Breast epithelium (tissue), 4 donors: ENCODE data around the gene GPR107. TPM values are rescaled to one million over a fixed set of nuclear protein-coding genes. Genes with fewer than 3 reads are reported as not detected.

Experiments used
- DNase-seq, 2 donors: peaks; one replicate each; pipeline ENCODE4 v3.0.0-alpha.2; 2019; ENCODE audit warnings: low spot score in 2 of 2
- H3K27ac ChIP-seq, 2 donors: fragments of 200-600 bp; sonication (generic) in 1 of 2; one replicate each; pipeline ENCODE4 v1.5.1; 2016 to 2019; ENCODE audit warnings: mild to moderate bottlenecking in 1 of 2
- H3K27me3 ChIP-seq, 2 donors: fragments of 200-600 bp; sonication (generic) in 1 of 2; one replicate each; pipeline versions ENCODE4 v1.5.1 to v1.6.0; 2017 to 2019; ENCODE audit warnings: control low read depth in 1 of 2, mild to moderate bottlenecking in 1 of 2
- H3K36me3 ChIP-seq: fragments of 200-600 bp; one replicate; pipeline ENCODE4 v1.5.1; 2019
- H3K4me1 ChIP-seq, 2 donors: fragments of 200-600 bp; sonication (generic); one replicate each; pipeline ENCODE4 v1.5.1; 2016 to 2019; ENCODE audit warnings: control low read depth in 1 of 2
- H3K4me3 ChIP-seq, 3 donors: fragments of 200-600 bp; sonication (generic); 1 replicate in 2 of 3; 2 replicates in 1 of 3; pipeline ENCODE4 v1.5.1; 2016 to 2019; ENCODE audit warnings: mild to moderate bottlenecking in 3 of 3, moderate library complexity in 2 of 3
- H3K9me3 ChIP-seq, 2 donors: fragments of 200-600 bp; sonication (generic) in 1 of 2; one replicate each; pipeline ENCODE4 v1.5.1; 2016 to 2019; ENCODE audit warnings: control low read depth in 1 of 2
- POLR2A ChIP-seq: fragments of 450-650 bp; IDR thresholded peaks from one replicate; pipeline ENCODE4 v1.6.1; 2016; ENCODE audit warnings: antibody characterized with exemption, mild to moderate bottlenecking, moderate library complexity
- POLR2AphosphoS5 ChIP-seq, 3 donors: sonication (generic); formaldehyde crosslinking; IDR thresholded peaks; one replicate each; pipeline ENCODE4 v1.6.1; 2017; ENCODE audit warnings: antibody characterized with exemption in 3 of 3
- intact Hi-C: fragments of 100-400 bp; cut with DNase I; formaldehyde crosslinking; loops from one replicate; pipeline ENCODE4 v1.15.1; 2023; ENCODE audit warnings: low total_unique reads
- total RNA-seq, 3 donors: library from RNA; depleted of rRNA; stranded (reverse); fragments of >200 nt; gene quantifications; one replicate each; pipeline ENCODE4 v1.1.0, GENCODE V29; 2016
- TF ChIP-seq, protein P1 (sequence below), 3 donors: fragments of 450-650 bp; IDR thresholded peaks; one replicate each; pipeline ENCODE4 v1.5.1; 2016 to 2017; ENCODE audit warnings: antibody characterized with exemption in 3 of 3, mild to moderate bottlenecking in 3 of 3, moderate library complexity in 3 of 3

Gene GPR107
- total RNA-seq, 3 donors from 2014 or later: 22.5 to 26.9 (median 25.6) TPM

DNA sequence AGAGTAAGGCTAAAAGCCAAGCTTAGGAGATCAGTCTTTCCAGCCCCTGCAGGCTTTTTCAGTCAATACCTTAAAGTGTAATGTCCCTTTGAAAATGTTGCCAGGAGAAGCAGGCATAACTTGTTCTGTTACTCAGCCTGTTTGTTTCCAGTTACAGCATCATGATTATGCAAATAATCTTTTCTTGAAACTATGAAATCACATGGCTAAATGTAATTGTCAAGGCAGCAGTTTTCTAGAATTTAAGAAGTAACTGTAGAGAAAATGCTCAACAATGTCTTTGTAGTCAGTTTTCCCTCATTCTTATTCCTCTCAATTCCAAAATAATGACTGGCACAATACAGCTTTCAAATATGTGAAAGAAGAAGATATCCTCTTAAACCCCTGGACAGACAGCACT is 1.9 kb upstream of the GPR107 start:
- H3K4me3 ChIP-seq: peak overlapping the region in 1 of 3 donors; percentile 92
- no peaks in the 10 kb centered on the region for H3K36me3 ChIP-seq
- no peaks in the 10 kb centered on the region for H3K27me3 ChIP-seq
- peaks cover 7 to 22% of the 10 kb centered on the region in 2 donors for H3K4me1 ChIP-seq
- H3K27ac ChIP-seq: peak overlapping the region; percentile 86 to 89
- TF ChIP-seq POLR2AphosphoS5 (IDR thresholded peaks at IDR 0.05): peak in 1 of 3 donors; percentile 63
- TF ChIP-seq, protein P1, sequence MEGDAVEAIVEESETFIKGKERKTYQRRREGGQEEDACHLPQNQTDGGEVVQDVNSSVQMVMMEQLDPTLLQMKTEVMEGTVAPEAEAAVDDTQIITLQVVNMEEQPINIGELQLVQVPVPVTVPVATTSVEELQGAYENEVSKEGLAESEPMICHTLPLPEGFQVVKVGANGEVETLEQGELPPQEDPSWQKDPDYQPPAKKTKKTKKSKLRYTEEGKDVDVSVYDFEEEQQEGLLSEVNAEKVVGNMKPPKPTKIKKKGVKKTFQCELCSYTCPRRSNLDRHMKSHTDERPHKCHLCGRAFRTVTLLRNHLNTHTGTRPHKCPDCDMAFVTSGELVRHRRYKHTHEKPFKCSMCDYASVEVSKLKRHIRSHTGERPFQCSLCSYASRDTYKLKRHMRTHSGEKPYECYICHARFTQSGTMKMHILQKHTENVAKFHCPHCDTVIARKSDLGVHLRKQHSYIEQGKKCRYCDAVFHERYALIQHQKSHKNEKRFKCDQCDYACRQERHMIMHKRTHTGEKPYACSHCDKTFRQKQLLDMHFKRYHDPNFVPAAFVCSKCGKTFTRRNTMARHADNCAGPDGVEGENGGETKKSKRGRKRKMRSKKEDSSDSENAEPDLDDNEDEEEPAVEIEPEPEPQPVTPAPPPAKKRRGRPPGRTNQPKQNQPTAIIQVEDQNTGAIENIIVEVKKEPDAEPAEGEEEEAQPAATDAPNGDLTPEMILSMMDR (IDR thresholded peaks at IDR 0.05): no peak
- DNase-seq: peak in 1 of 2 donors; percentile 39
- H3K9me3 ChIP-seq: no peaks in the 10 kb centered on the region
- intact Hi-C loops: no loop called here

DNA sequence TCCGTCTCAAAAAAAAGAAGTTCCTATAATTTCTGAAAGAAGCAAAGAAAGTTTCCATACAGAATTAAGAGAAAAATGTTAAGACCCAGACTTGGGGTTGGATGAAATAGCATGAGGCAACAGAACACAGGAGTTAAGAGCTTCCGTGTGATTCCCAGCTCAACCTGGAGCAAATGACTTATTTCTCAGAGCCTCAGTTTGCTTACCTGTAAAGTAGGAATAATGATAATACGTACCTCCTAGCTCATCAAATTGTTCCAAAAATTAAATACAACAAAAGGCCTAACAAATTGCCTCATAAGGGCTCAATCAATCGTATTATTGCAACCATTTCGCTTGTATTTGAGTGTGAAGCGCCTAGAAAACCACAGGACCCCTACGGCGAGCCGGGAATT is 600 bp upstream of the GPR107 start:
- peak overlapping the region; percentile 89 to 94 for H3K27ac ChIP-seq
- peaks cover 7 to 22% of the 10 kb centered on the region in 2 donors for H3K4me1 ChIP-seq
- no peaks in the 10 kb centered on the region for H3K27me3 ChIP-seq
- DNase-seq: no peak
- H3K4me3 ChIP-seq: peak overlapping the region; percentile 92 to 99 (median 99)
- no peaks in the 10 kb centered on the region for H3K9me3 ChIP-seq
- TF ChIP-seq POLR2A (no peak), POLR2AphosphoS5 (IDR thresholded peaks at IDR 0.05) (no peak)
- TF ChIP-seq, protein P1 (IDR thresholded peaks at IDR 0.05): no peak
- intact Hi-C loops: no loop called here
- H3K36me3 ChIP-seq: no peaks in the 10 kb centered on the region

DNA sequence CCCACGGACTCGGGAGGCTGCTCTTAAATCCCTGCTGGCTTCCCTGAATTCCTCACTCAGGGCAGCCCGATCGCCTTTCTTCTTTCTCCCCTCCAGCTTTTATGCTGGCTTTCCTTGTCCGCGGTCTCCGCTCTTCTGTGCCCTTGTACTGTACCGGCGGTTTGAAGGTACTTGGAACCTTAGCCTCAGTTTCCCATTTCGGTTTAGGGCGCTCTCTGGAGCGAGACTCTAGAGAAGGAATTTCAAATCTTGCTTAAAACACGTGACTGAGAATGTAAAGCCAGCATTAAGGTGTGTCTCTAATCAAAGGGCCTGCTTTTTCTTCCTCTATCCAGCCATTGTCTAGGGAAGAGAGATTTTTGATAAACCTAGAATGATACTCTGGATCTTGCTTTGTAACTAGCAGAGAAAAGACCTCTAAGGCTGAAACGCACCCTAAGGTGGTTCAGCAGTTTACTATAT is 650 bp downstream of the GPR107 start:
- Histone ChIP-seq H3K36me3 (no peaks in the 10 kb centered on the region), H3K27ac (peak overlapping the region; percentile 89 to 94), H3K27me3 (no peaks in the 10 kb centered on the region), H3K9me3 (no peaks in the 10 kb centered on the region), H3K4me1 (peaks cover 7 to 22% of the 10 kb centered on the region in 2 donors), H3K4me3 (peak overlapping the region; percentile 92 to 99 (median 99))
- DNase-seq: no peak
- intact Hi-C loops: no loop called here
- TF ChIP-seq POLR2AphosphoS5 (IDR thresholded peaks at IDR 0.05): no peak
- no peak for TF ChIP-seq POLR2A
- TF ChIP-seq, protein P1 (IDR thresholded peaks at IDR 0.05): no peak

DNA sequence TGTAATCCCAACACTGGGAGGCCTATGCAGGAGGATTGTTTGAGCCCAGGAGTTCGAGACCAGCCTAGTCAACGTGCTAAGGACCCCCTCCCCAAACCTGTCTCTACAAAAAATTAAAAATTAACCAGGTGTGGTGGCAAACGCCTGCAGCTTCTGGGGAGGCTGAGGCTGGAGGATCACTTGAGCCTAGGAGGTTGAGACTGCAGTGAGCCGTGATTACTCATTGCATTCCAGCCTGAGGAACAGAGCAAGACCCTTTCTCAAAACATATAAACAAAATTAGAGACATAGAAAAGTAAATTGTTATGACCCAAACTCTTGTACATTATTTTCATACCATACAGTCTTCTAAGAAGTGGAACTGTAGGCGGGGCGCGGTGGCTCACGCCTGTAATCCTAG is 1.1 kb downstream of the GPR107 start:
- Histone ChIP-seq H3K4me3 (peak overlapping the region; percentile 92 to 99 (median 99)), H3K27ac (peak overlapping the region in 1 of 2 donors; percentile 94), H3K9me3 (no peaks in the 10 kb centered on the region), H3K36me3 (no peaks in the 10 kb centered on the region), H3K4me1 (peaks cover 7 to 22% of the 10 kb centered on the region in 2 donors), H3K27me3 (no peaks in the 10 kb centered on the region)
- intact Hi-C loops: no loop called here
- TF ChIP-seq, protein P1 (IDR thresholded peaks at IDR 0.05): no peak
- no peak for TF ChIP-seq POLR2AphosphoS5 (IDR thresholded peaks at IDR 0.05)
- TF ChIP-seq POLR2A: no peak
- no peak for DNase-seq

DNA sequence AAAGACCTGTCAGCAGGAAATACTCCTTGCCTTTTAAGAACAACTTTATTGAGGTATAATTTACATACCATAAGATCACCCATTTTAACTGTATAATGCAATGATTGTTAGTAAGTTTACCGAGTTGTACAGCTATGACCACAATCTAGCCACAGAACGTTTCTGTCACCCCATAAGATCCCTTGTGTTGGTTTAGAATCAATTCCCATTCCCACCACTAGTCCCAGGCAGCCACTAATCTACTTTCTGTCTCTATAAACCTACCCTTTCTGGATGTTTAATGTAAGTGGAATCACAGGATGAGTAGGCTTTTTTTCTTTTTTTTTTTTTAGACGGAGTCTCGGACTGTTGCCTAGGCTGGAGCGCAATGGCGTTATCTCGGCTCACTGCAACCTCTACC is 4.4 kb downstream of the GPR107 start:
- Histone ChIP-seq H3K4me1 (peaks cover 5 to 7% of the 10 kb centered on the region in 2 donors), H3K36me3 (no peaks in the 10 kb centered on the region), H3K27me3 (no peaks in the 10 kb centered on the region), H3K9me3 (no peaks in the 10 kb centered on the region), H3K4me3 (no peak overlapping the region), H3K27ac (no peak overlapping the region)
- TF ChIP-seq, protein P1 (IDR thresholded peaks at IDR 0.05): peak in 1 of 3 donors; percentile 11
- TF ChIP-seq POLR2AphosphoS5 (IDR thresholded peaks at IDR 0.05): no peak
- intact Hi-C loops: no loop called here
- no peak for DNase-seq
